Rectal smooth muscle tissue (tissue), 1 donor: ENCODE data around the gene CERT1.

ENCODE experiments used
- H3K27ac ChIP-seq: one replicate; pipeline ENCODE4 v1.7.0; 2013; ENCODE audit warnings: low read depth, low read length, inconsistent platforms
- H3K27me3 ChIP-seq: one replicate; pipeline ENCODE4 v1.7.0; 2013; ENCODE audit warnings: low read length; ENCODE audit not compliant: control insufficient read depth, insufficient read depth
- H3K36me3 ChIP-seq: one replicate; pipeline ENCODE4 v1.7.0; 2013; ENCODE audit warnings: low read length; ENCODE audit not compliant: control insufficient read depth, insufficient read depth
- H3K4me1 ChIP-seq: one replicate; pipeline ENCODE4 v1.7.0; 2013; ENCODE audit warnings: low read length; ENCODE audit not compliant: control insufficient read depth, insufficient read depth
- H3K4me3 ChIP-seq: one replicate; pipeline ENCODE4 v1.7.0; 2013; ENCODE audit warnings: low read length
- H3K9ac ChIP-seq: one replicate; pipeline ENCODE4 v1.7.0; 2013; ENCODE audit warnings: low read length

CERT1 gene

GRCh38 chr5:75433814-75434506 is 77.5 kb downstream of the CERT1 start:
- Histone ChIP-seq H3K4me3 (no peak overlapping the region), H3K27ac (no peak overlapping the region), H3K9ac (no peak overlapping the region), H3K27me3 (no peaks in the 10 kb centered on the region), H3K4me1 (no peaks in the 10 kb centered on the region), H3K36me3 (no peaks in the 10 kb centered on the region)

- no peaks in the 10 kb centered on the region for H3K27me3 ChIP-seq
- H3K4me1 ChIP-seq, result no peaks in the 10 kb centered on the region
- peaks cover 2% of the 10 kb centered on the region for H3K36me3 ChIP-seq
- no peak overlapping the region for H3K9ac ChIP-seq
- H3K4me3 ChIP-seq, result no peak overlapping the region
- H3K27ac ChIP-seq, result no peak overlapping the region
These were observed 97.2 kb downstream of the CERT1 start for GRCh38 chr5:75414241-75414640.

- no peak overlapping the region for H3K4me3 ChIP-seq
- no peak overlapping the region for H3K9ac ChIP-seq
- H3K27me3 ChIP-seq, result no peaks in the 10 kb centered on the region
- H3K27ac ChIP-seq, result no peak overlapping the region
- no peaks in the 10 kb centered on the region for H3K4me1 ChIP-seq
- H3K36me3 ChIP-seq, result peaks cover 2% of the 10 kb centered on the region
These were observed 99.1 kb downstream of the CERT1 start for GRCh38 chr5:75412111-75412990.

GRCh38 chr5:75405296-75405695 is 106.1 kb downstream of the CERT1 start:
- Histone ChIP-seq H3K4me1 (no peaks in the 10 kb centered on the region), H3K4me3 (no peak overlapping the region), H3K27ac (no peak overlapping the region), H3K36me3 (peaks cover 5% of the 10 kb centered on the region), H3K27me3 (no peaks in the 10 kb centered on the region), H3K9ac (no peak overlapping the region)

- Histone ChIP-seq H3K27me3 (no peaks in the 10 kb centered on the region), H3K27ac (no peak overlapping the region), H3K9ac (no peak overlapping the region), H3K4me3 (no peak overlapping the region), H3K4me1 (no peaks in the 10 kb centered on the region), H3K36me3 (no peaks in the 10 kb centered on the region)
These were observed 116.2 kb downstream of the CERT1 start for GRCh38 chr5:75395277-75395676.

GRCh38 chr5:75389430-75389829 is 122.0 kb downstream of the CERT1 start:
- Histone ChIP-seq H3K4me1 (no peaks in the 10 kb centered on the region), H3K4me3 (no peak overlapping the region), H3K9ac (no peak overlapping the region), H3K36me3 (peaks cover 2% of the 10 kb centered on the region), H3K27ac (no peak overlapping the region), H3K27me3 (no peaks in the 10 kb centered on the region)

GRCh38 chr5:75387806-75388205 is 123.6 kb downstream of the CERT1 start:
- H3K9ac ChIP-seq, result no peak overlapping the region
- H3K4me3 ChIP-seq, result no peak overlapping the region
- H3K27me3 ChIP-seq, result no peaks in the 10 kb centered on the region
- no peaks in the 10 kb centered on the region for H3K4me1 ChIP-seq
- peaks cover 2% of the 10 kb centered on the region for H3K36me3 ChIP-seq
- H3K27ac ChIP-seq, result no peak overlapping the region

- no peaks in the 10 kb centered on the region for H3K27me3 ChIP-seq
- H3K4me3 ChIP-seq, result no peak overlapping the region
- H3K36me3 ChIP-seq, result peaks cover 5% of the 10 kb centered on the region
- H3K4me1 ChIP-seq, result no peaks in the 10 kb centered on the region
- no peak overlapping the region for H3K27ac ChIP-seq
- H3K9ac ChIP-seq, result no peak overlapping the region
These were observed 127.2 kb downstream of the CERT1 start for GRCh38 chr5:75384218-75384617.

- Histone ChIP-seq H3K36me3 (peaks cover 5% of the 10 kb centered on the region), H3K27ac (no peak overlapping the region), H3K9ac (no peak overlapping the region), H3K4me3 (no peak overlapping the region), H3K4me1 (no peaks in the 10 kb centered on the region), H3K27me3 (no peaks in the 10 kb centered on the region)
These were observed 130.0 kb downstream of the CERT1 start for GRCh38 chr5:75381456-75381855.

- Histone ChIP-seq H3K27ac (no peak overlapping the region), H3K27me3 (no peaks in the 10 kb centered on the region), H3K9ac (no peak overlapping the region), H3K4me1 (no peaks in the 10 kb centered on the region), H3K4me3 (no peak overlapping the region), H3K36me3 (peaks cover 5% of the 10 kb centered on the region)
These were observed 131.3 kb downstream of the CERT1 start for GRCh38 chr5:75380099-75380498.

- Histone ChIP-seq H3K4me3 (no peak overlapping the region), H3K36me3 (no peaks in the 10 kb centered on the region), H3K9ac (no peak overlapping the region), H3K27ac (no peak overlapping the region), H3K27me3 (no peaks in the 10 kb centered on the region), H3K4me1 (no peaks in the 10 kb centered on the region)
These were observed 136.0 kb downstream of the CERT1 start for GRCh38 chr5:75375414-75375813.

GRCh38 chr5:75374394-75374814 is 137.0 kb downstream of the CERT1 start:
- H3K4me1 ChIP-seq, result no peaks in the 10 kb centered on the region
- no peak overlapping the region for H3K4me3 ChIP-seq
- no peaks in the 10 kb centered on the region for H3K27me3 ChIP-seq
- H3K36me3 ChIP-seq, result no peaks in the 10 kb centered on the region
- no peak overlapping the region for H3K9ac ChIP-seq
- H3K27ac ChIP-seq, result no peak overlapping the region
